NCI-H2081 (cell line): Measurements from ENCODE around the gene WDR18.

Source experiments
- DNase-seq, 2 experiments: peaks; one replicate each; lab custom pipeline; 2025; lab: John Stamatoyannopoulos, UW

The WDR18 gene

DNA sequence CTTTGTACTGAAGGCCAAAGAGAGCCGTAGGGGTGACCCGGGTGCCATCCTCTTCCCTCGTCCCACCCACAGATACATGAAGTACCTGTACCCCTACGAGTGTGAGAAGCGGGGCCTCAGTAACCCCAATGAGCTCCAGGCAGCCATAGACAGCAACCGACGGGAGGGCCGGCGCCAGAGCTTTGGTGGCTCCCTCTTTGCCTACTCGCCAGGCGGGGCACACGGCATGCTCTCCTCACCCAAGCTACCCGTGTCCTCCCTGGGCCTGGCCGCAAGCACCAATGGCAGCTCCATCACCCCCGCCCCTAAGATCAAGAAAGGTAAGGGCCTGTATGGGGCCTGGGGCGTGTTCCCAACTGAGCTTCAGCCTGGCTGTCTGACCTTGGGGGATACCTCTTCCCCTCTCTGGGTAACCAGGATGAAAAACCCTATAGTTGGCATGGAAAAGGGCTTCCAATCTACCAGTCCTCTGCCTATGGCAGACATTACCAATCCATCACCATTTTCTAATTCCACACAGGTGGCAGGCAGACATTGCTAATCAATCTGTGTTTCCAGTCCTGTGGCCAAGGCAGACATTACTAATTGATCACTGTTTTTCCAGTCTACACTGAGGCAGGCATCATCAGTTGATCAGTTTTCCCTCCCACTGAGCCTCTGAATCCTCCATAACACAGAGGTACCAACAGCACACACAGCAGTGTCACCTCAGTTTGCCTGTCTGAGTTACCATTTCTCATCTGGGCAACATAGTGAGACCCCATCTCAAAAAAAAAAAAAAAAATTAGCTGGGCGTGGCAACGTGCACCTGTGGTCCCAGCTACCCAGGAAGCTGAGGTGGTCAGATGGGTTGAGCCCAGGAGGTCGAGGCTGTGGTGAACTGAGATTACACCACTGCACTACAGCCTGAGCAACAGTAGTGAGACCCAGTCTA is 19.1 kb upstream of the WDR18 start:
- DNase-seq, result peak in 1 of 2 experiments; percentile 38

DNA sequence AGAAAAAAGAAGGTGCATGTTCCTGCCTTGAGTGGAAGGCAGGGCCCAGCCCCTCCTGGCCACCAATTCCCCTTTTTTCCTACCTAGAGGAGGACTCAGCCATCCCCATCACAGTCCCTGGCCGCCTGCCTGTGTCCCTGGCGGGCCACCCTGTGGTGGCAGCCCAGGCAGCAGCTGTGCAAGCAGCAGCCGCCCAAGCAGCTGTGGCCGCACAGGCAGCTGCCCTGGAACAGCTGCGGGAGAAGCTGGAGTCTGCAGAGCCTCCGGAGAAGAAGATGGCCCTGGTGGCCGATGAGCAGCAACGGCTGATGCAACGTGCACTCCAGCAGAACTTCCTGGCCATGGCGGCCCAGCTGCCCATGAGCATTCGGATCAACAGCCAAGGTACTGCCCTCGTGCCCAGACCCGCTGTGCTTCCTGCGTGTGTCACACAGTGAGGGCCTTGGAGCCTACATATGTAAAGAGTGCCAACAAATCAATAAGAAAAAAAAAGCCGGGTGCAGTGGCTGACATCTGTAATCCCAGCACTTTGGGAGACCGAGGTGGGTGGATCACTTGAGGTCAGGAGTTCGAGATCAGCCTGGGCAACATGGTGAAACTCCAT is 17.6 kb upstream of the WDR18 start:
- no peak for DNase-seq

DNA sequence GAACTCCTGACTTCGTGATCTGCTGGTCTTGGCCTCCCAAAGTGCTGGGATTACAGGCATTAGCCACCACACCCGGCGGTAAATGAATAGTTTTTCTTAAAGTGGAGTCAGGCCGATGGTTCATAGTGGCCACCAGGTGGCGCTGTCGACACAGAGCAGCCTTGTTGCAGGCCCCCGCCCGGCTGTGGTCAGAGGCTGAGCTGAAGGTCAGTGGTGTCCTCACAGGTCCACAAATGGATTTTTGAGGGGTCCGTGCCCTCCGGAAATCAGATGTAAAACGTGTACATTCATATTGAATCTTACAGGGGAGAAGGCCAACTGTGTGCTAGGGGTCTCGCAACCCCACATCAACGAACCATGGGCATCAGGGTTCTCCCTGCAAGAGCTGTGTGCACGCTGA is 13.4 kb upstream of the WDR18 start:
- no peak for DNase-seq

DNA sequence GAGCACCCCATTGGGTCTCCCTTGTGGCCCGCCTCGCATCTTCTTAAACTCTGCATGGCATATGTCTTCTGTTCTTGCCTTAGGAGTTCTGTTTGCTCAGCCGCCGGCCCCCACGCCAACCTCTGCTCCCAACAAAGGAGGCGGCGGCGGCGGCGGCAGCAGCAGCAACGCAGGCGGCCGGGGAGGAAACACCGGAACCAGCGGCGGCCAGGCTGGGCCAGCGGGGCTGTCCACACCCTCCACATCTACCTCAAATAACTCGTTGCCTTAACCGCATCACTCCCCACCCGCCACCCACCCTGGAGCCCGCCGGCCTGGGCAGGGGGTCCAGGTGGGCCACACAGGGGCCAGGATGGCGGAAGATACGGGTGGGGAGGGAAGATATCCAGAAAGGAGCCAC is 12.3 kb upstream of the WDR18 start:
- DNase-seq, result no peak

DNA sequence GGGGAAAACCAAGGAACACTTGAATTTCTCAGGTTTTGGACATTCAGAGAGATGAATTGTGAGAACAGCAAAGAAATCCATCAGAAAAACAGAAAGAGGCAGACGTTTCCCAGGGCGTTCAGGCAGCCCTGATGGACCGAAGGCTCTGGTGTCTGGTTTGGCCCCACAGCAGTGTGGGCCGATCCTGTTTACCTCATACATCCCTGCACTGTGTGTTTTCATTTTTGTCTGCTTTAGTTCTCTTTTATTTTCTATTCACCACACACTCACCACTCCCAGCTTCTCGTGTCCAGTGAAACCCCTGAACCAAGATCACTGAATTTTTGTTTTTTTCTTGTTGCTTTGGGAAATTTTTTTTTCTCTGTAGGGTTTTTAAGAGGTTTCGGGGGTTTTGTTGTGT is 11.9 kb upstream of the WDR18 start:
- no peak for DNase-seq

DNA sequence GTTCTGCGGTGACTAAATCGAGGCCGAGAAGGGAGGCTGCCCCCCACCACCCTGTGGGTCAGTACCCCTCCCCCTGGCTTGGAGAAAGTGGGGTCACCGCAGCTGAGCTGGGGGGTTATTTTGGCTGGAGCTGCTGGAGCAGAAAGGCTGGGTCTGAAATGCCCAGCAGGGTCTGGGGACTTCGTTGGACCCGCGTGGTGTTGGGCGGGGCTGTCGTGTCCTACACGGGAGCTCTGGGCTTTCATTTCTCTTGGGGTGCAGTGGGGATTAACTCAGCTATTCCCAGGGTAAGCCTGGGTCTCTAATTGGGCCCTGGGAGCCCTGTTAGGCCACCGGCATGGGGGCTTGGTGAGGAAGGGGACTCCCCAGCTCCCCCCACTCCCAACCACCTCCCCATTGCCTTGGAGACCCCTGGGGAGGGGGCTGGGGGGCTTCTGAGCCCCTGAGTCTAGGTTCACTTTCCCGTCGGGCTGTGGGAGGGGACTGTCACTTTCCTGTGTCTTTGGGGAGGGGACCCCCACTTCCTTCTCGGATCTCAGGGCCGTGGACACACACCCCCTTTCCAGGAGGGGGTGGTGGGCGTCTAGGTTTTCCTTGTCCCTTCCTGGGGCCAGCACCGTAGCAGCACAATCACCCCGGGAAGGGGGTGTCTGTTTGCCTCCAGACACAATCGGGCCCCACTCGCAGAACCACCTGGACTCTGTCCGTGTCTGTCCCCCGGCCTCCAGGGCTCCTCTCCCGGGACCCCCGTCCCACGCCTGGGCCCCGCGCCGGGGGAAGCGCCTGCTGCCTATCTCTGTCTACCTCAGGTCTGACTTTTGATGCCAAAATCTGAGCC is 10.2 kb upstream of the WDR18 start:
- no peak for DNase-seq

DNA sequence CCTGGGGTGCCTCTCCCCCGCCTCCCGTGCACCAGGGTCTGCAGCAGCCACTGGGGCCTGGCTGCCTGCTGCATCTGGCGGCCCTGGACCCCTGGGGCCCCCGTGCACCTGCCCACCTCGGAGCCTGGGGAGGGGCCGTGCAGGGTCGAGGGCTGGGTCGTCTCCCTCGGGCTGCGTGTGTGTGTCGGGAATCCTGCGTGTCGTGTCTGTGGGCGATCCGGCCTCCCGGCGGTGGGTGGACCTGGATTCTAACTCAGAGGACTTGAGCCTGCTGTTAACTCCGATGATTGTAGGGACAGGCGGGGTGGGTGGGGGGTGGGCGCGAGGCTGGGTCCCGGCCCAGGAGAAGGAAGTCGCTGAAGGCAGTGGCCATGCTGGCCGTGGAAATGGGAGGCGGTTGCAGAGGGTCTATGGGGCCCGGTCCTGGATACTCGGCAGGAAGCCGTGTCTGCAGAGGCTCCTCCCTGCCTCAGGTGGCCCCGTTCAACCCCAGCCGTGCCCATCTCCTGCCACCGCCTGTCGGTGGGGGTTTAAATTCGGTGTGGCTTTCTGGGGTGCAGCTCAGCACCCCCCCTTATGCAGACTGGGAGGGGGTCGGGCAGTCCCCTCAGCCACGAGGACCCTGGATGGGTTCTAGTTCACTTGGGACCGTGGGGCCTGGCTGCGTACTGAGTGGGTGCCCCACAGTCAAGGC is 9.4 kb upstream of the WDR18 start:
- no peak for DNase-seq

DNA sequence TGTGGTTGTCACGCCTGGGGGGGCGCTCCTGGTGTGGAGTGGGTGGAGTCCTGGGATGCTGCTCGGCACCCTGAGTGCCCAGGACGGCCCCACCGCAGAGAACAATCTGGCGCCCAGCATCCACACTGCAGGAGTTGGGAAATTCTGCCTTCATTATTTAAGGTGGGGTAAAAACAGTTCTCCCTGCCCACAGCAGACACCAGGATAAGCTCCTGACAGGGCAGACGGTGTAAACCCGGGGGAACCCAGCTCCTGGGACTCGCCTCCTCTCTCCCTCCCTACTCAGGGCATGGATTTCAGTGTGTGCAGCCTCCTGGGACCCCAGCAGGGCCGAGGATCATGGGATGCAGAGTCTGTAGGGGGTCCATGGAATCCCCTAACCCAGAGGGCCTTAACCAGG is 7.7 kb upstream of the WDR18 start:
- no peak for DNase-seq

DNA sequence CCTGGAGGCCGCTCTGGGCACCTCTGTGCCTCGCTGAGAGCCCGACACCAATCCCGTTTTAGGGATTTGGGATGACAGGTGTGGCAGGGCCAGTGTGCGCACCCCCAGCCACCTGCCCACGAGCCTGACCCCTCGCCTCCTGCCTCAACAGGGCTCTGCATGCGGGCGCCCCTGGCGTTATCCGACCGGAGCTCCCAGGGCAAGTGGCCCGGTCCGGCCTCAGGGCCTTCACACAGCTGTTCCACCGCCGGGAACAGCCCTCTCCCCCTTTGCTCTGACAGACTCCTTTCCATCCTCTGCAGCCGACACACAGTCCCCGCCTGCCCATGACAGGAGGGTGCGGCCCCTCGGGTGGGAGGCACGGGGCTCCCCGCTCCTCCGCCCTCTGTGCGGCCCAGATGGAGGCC is 7.1 kb upstream of the WDR18 start:
- no peak for DNase-seq

DNA sequence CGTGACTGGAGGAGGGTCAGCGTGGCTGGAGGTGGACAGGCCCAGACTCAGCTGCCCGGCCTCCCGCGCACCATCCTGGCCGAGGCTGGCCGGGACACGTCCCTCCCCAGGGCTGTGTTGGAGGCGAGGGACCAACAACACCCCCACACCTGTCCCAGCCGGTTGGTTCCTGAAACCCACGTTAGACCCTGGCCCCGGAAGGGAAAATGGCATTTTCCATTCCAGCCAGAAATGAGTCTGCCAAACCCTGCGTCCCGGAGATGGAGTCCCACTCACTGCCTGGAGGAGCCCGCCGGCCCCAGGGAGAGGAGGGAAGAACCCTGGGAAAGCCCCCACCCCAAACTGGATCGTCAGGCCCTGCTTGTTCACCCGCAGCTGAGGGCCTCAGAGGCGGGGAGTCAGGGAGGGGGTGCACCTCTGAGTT is 4.8 kb upstream of the WDR18 start:
- no peak for DNase-seq

DNA sequence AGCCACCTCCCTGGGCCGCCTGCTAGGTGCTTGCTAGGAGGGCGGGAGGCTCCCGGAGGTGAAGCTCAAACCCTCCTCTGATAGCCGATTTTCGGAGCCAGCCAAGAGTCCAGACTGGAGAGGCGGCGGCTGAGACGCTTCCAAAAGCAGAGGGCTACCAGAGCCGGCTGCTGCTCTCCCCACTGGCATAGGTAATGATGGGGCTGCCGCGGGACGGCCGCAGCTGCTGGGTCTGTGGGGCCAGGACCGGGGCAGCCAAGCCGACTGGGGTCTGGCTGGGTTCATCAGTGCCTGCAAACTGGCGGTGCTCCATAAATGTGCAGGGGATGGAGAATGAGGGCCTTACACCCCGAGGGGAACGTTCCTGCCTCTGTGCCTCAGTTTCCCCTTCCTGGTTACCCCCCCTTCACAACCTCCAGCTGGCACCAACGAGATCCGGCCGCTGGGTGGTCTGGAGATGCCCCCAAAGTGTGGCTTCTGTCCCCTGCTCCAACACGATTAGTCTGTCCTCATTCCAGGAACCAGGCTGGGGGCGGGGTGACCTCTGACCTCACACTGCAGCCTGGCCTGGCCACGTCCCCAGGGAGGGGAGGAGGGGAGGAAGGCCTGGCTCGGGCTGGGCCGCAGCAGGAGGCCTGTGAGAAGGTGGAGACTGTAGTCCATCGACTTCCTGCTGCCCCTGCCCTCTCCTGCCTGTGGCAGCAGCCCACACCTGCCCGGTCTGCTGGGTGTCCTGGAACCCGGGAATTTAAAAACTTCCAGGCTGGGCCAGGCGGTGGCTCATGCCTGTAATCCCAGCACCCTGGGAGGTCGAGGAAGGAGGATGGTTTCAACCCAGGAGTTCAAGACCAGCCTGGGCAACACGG is 3.8 kb upstream of the WDR18 start:
- no peak for DNase-seq

DNA sequence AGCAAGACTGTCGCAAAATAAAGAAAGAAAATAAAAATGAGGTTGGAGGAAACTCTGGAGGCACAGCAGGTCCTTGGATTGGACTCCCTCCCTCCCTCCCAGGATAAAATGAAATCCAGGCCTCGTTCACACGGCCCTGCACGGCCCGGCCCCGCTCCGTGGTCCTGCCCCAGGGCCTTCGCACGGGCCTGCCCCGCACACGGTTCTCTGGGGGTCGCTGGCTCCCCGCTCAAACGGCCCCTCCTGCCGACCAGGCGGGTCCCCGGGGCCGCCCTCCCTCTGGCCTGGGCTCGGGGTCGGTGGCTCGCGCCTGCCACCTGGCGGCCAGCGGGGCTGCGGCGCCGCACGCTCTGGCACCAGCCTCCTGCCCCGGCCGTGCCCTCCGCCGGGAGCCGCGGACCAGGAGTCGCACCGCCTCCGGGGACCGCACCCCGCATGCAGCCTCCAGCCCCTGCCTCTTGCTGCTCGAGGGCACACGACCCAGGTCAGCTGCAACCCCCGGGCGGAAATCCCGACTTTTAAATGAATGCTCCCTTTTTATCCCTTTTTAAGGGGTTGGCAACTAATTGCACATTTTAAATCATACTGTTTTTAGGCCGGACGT is 1.5 kb upstream of the WDR18 start:
- DNase-seq, result peak; percentile 45 to 46

DNA sequence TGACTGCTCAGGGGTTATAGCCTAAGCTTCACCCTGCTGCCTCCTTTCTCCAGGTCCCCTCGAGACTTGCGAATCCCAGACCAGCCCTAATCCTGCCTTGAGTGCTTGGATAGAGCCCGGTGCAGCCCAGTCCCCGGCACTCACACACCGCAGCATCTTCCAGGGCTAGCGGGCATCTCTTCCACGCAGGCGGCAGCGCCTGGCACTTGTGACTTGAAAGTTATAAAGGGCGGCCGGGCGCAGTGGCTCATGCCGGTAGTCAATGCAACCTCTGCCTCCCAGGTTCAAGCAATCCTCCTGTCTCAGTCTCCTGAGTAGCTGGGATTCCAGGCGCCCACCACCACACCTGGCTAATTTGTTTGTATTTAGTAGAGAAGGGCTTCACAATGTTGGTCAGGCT is 1.9 kb downstream of the WDR18 start:
- DNase-seq, result no peak

DNA sequence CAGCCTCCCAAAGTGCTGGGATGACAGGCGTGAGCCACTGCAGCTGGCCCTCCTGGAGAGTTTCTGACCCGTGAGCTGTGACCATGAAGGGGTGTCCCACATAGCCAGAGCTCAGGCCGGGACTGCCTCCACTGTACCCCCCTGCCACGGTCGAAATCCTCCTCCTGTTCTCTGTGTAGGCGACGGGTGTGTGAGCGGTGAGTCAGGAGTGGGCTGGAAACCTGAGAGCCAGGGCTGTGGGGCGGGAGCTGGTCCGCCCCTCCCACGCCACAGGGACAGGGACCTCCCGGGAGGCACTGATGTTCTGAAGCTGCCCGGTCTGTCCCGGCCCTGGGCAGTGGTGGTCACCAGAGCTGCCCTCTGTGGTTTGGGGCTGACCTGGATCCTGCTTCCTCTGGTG is 3.9 kb downstream of the WDR18 start:
- no peak for DNase-seq

DNA sequence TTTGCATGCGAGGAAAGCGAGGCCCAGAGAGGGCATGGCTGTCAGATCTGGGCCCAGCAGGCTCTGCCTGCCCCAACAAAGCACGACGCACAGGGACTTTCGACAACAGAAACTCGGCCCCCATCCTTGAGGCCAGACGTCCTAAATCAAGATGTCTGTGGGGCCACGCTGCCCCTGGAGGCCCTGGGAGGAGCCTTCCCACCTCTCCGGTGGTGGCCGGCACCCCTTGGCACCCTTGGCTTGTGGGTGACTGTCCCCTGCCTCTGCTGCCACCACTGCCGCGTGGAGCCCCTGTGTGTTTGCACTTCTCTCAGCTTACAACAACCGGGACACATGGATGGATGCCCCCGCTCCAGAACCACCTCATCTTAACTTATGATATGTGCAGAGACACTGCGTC is 4.4 kb downstream of the WDR18 start:
- DNase-seq, result no peak

DNA sequence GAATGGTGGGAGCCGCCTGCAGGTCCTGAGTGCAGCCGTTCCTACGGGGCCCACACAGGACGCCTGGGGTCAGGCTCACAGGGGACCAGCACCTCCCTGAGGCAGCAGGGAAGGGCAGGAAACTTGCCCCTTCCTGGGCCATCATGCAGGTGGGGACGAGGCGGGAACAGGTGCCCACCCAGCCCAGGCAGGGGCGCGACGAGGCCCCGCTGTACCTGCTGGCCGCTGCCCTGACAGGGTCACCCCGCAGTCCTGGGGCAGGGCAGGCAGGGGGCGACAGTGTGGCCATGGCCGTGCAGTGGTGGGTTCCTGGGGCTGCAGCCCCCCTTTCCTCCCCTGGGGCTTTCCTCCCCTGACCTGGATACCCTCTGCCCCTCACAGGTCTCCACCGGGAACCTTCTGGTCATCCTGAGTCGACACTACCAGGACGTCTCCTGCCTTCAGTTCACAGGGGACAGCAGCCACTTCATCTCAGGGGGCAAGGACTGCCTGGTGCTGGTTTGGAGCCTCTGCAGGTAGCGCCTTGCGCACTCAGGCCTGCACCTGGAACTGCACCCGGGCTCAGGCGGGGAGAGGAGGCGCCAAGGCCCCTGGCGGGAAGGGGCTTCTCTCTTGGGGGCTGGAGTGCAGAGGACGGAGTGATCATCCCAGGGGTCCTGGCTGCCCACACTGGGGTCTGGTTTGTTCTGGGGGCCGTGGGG is 5.4 kb downstream of the WDR18 start:
- DNase-seq, result no peak

DNA sequence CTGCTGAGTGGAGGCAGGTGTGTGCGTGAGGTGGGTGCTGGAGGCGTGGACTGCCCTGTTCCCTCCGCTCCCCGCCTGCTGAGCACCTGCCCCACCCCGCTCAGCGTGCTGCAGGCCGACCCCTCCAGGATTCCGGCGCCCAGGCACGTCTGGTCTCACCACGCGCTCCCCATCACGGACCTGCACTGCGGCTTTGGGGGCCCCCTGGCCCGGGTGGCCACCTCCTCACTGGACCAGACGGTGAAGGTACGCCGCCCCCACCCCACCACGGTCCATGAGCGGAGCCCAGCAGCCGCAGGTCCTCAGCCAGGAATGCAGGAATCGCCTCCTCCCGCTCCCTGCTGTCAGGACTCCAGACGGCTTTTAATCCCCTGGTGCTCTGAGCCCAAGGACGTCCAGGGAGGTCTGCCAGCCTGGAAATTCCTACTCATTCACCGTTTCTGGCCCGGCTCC is 6.0 kb downstream of the WDR18 start:
- DNase-seq, result no peak

DNA sequence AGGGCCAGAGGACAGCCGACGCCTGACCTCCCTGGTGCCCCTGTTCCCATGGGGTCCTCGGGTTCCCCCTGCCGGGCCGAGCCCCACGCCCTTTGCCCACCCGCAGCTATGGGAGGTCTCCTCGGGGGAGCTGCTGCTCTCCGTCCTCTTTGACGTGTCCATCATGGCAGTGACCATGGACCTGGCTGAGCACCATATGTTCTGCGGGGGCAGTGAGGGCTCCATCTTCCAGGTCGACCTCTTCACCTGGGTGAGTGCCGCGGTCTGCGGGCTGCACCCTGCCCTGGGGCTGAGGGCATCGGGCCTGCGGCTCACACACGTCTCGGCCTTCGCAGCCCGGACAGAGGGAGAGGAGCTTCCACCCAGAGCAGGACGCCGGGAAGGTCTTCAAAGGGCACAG is 6.6 kb downstream of the WDR18 start:
- DNase-seq, result no peak

DNA sequence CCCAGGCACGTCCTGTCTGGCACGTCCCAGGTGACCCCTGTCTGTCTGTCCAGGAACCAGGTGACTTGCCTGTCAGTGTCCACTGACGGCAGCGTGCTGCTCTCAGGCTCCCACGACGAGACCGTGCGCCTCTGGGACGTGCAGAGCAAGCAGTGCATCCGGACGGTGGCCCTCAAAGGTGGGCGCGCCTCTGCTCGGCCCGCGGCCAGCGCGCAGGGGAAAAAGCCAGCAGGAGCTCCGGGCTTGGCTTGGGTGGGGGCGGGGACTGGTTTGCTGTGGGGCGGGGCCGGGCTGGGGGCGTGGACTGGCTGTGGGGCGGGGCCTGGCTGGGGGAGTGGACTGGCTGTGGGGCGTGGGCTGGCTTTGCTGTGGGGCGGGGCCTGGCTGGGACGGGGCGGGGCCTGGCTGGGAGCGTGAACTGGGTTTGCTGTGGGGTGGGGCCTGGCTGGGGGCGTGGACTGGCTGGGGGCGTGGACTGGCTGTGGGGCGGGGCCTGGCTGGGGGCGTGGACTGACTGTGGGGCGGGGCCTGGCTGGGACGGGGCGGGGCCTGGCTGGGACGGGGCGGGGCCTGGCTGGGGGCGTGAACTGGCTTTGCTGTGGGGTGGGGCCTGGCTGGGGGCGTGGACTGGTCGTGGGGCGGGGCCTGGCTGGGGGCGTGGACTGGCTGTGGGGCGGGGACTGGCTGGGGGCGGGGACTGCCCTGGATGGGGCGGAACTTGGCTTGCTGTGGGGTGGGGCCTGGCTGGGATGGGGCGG is 7.2 kb downstream of the WDR18 start:
- no peak for DNase-seq
